GM12891 (cell line): ENCODE results near the gene LRRC57.

ENCODE experiments used
- PAX5 ChIP-seq: IDR thresholded peaks from 2 replicates; pipeline ENCODE4 v1.6.1; 2011; ENCODE audit warnings: low read length, moderate library complexity, mild to moderate bottlenecking; ENCODE audit not compliant: insufficient read depth, severe bottlenecking
- POLR2A ChIP-seq: IDR thresholded peaks from 2 replicates; pipeline ENCODE4 v1.6.1; 2011; ENCODE audit warnings: low read depth, low read length, control low read depth
- POLR2AphosphoS5 ChIP-seq: IDR thresholded peaks from 2 replicates; pipeline ENCODE4 v1.6.1; 2011; ENCODE audit warnings: low read depth, low read length, control low read depth
- POU2F2 ChIP-seq: IDR thresholded peaks from 2 replicates; pipeline ENCODE4 v1.6.1; 2011; ENCODE audit warnings: low read depth, mild to moderate bottlenecking, control low read depth, low read length, moderate library complexity
- SPI1 ChIP-seq: IDR thresholded peaks from 2 replicates; pipeline ENCODE4 v1.6.1; 2011; ENCODE audit warnings: low read depth, low read length, control low read depth
- TAF1 ChIP-seq: IDR thresholded peaks from 2 replicates; pipeline ENCODE4 v1.6.1; 2011; ENCODE audit warnings: low read depth, low read length, control low read depth

GRCh38 chr15:42528970-42529369 lies 19.6 kb downstream of the LRRC57 start:
- no peak for TF ChIP-seq POLR2A
- no peak for TF ChIP-seq POLR2AphosphoS5
- TF ChIP-seq SPI1, result no peak
- TF ChIP-seq TAF1, result no peak
- TF ChIP-seq POU2F2, result no peak
- no peak for TF ChIP-seq PAX5
